Measurements from ENCODE around the gene SH3PXD2A. TPM values are rescaled to one million over a fixed set of nuclear protein-coding genes. Genes with fewer than 3 reads are reported as not detected.

SH3PXD2A gene
- total RNA-seq, 1 experiment from 2014 or later: 4.5 TPM

DNA sequence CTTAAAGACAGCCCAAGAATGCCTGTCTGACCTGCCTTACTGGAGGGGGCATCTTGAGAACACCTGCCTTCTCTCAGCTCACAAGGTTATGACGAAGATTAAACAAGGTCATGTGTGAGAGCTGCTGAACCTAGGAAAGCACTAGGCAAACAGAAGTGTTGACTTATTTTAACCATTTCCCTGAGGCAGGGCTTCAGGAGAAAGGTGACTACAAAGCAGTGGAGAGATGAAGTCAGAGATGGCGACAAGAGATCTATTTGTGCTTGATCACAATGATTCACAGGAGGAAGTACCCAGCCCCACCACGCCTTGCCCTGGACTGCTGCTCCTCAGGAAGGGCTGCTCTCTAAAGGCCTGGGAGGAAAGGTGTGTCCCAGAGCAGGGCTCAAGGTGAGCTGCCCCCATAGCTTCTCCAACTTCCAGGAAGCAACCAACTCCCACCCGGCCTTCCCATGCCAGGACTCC is 34.9 kb upstream of the SH3PXD2A start:
- Mint-ChIP-seq H3K36me3 (ENCODE audit: insufficient read depth in 1 of 3, low read depth in 3 of 3) (peaks cover 0 to 9% (median 0%) of the 10 kb centered on the region in 3 experiments; a peak in 5 of 7 replicates), H3K9me3 (no peaks in the 10 kb centered on the region), H3K4me1 (peaks cover 8 to 11% of the 10 kb centered on the region in 2 experiments), H3K27me3 (ENCODE audit: low read depth) (no peaks in the 10 kb centered on the region), H3K27ac (peak overlapping the region in 2 of 3 experiments; percentile 58 to 85; a peak in 4 of 7 replicates), H3K4me3 (no peak overlapping the region)
- no CpG with 5 or more reads among the region's 4 CpGs for WGBS (ENCODE audit: extremely low coverage, insufficient read length, low lambda C conversion rate)
- Histone ChIP-seq H2AK5ac (ENCODE audit: insufficient read length, low read length) (no peak overlapping the region), H3K14ac (ENCODE audit: insufficient read depth, low read length) (no peak overlapping the region), H2BK120ac (ENCODE audit: low read depth, low read length, poor library complexity, severe bottlenecking) (no peak overlapping the region), H3K18ac (ENCODE audit: insufficient read length, low read depth, low read length) (no peak overlapping the region), H3K79me2 (ENCODE audit: insufficient read depth, low read length) (no peaks in the 10 kb centered on the region), H2BK12ac (ENCODE audit: insufficient read length, low read depth, low read length) (no peak overlapping the region), H3K23ac (ENCODE audit: insufficient read length, low read depth, low read length) (no peak overlapping the region), H4K8ac (replicated peaks; ENCODE audit: insufficient read length, low read depth, low read length) (no peak overlapping the region), H2BK20ac (ENCODE audit: low read depth, low read length, poor library complexity, severe bottlenecking) (no peak overlapping the region), H3K4ac (ENCODE audit: low read depth, low read length) (no peak overlapping the region), H3K4me1 (ENCODE audit: insufficient read depth, low read length) (no peaks in the 10 kb centered on the region), H3K9ac (ENCODE audit: extremely low read depth, insufficient read length, low read length) (no peak overlapping the region), H2AFZ (ENCODE audit: low read length) (no peak overlapping the region), H3K27me3 (ENCODE audit: insufficient read depth, low read length) (no peaks in the 10 kb centered on the region), H3K56ac (ENCODE audit: insufficient read length, low read depth, low read length) (no peak overlapping the region), H4K5ac (ENCODE audit: insufficient read length, low read depth, low read length) (no peak overlapping the region), H2BK15ac (ENCODE audit: low read depth, low read length) (no peak overlapping the region), H4K20me1 (ENCODE audit: control insufficient read depth, insufficient read depth, insufficient read length) (no peaks in the 10 kb centered on the region), H3T11ph (ENCODE audit: low read length) (no peak overlapping the region), H3K79me1 (ENCODE audit: insufficient read depth, low read depth, low read length, poor library complexity, severe bottlenecking) (no peaks in the 10 kb centered on the region), H4K91ac (ENCODE audit: insufficient read length, low read depth, low read length) (no peak overlapping the region), H3K27ac (ENCODE audit: insufficient read length, low read depth, low read length) (no peak overlapping the region), H3K4me2 (ENCODE audit: insufficient read depth, insufficient read length, low read length) (no peak overlapping the region), H3K9me3 (ENCODE audit: control insufficient read depth, low read depth, low read length) (no peaks in the 10 kb centered on the region), H2BK5ac (ENCODE audit: insufficient read length, low read length) (no peak overlapping the region), H3K23me2 (ENCODE audit: insufficient read length, low read depth, low read length, poor library complexity, severe bottlenecking) (no peaks in the 10 kb centered on the region)
- DNase-seq: no peak
- TF ChIP-seq, protein P1, sequence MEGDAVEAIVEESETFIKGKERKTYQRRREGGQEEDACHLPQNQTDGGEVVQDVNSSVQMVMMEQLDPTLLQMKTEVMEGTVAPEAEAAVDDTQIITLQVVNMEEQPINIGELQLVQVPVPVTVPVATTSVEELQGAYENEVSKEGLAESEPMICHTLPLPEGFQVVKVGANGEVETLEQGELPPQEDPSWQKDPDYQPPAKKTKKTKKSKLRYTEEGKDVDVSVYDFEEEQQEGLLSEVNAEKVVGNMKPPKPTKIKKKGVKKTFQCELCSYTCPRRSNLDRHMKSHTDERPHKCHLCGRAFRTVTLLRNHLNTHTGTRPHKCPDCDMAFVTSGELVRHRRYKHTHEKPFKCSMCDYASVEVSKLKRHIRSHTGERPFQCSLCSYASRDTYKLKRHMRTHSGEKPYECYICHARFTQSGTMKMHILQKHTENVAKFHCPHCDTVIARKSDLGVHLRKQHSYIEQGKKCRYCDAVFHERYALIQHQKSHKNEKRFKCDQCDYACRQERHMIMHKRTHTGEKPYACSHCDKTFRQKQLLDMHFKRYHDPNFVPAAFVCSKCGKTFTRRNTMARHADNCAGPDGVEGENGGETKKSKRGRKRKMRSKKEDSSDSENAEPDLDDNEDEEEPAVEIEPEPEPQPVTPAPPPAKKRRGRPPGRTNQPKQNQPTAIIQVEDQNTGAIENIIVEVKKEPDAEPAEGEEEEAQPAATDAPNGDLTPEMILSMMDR (conservative IDR thresholded peaks at IDR 0.05): no peak

All from H9 (cell line).